CD4-positive, alpha-beta T cell (primary cell): ENCODE measurements around the gene CTF1. TPM values are rescaled to one million over a fixed set of nuclear protein-coding genes. Genes with fewer than 3 reads are reported as not detected.

Source experiments
- ATAC-seq: fragments of 200-7000 bp; cut with Tn5 transposase; one replicate; pipeline ENCODE4 v1.10.0; 2022; ENCODE audit warnings: mild to moderate bottlenecking; ENCODE audit not compliant: poor library complexity
- CTCF ChIA-PET: fragments of 350-600 bp; sonication (Branson Sonifier 250); formaldehyde crosslinking; loops from one replicate; lab custom pipeline; 2021; ENCODE audit warnings: antibody characterized with exemption, inconsistent platforms; lab: Charles Lee
- POLR2A ChIA-PET: fragments of 350-600 bp; sonication (Branson Sonifier 250); formaldehyde crosslinking; loops from one replicate; lab custom pipeline; 2021; ENCODE audit warnings: antibody characterized with exemption, inconsistent platforms; lab: Charles Lee
- DNase-seq, 14 experiments: peaks; one replicate each; pipeline ENCODE4 v3.0.0-alpha.2; 2013 to 2020; ENCODE audit warnings: mixed read lengths in 2 of 14
- H3K27ac ChIP-seq, 2 donors: one replicate each; pipeline versions ENCODE4 v1.5.1 to v1.7.0; 2013; ENCODE audit warnings: low read length in 2 of 2, low read depth in 1 of 2, mild to moderate bottlenecking in 1 of 2
- H3K27me3 ChIP-seq, 2 experiments: 1 replicate in 1 of 2; 2 replicates in 1 of 2; pipeline versions ENCODE4 v1.6.1 to v1.7.0; 2013; ENCODE audit warnings: low read length in 2 of 2, control low read depth in 1 of 2, mild to moderate bottlenecking in 1 of 2, moderate library complexity in 1 of 2; ENCODE audit not compliant: insufficient read depth in 2 of 2, control insufficient read depth in 1 of 2
- H3K36me3 ChIP-seq: one replicate; pipeline ENCODE4 v1.6.1; 2013; ENCODE audit warnings: low read length, control low read depth; ENCODE audit not compliant: insufficient read depth
- H3K4me1 ChIP-seq: one replicate; pipeline ENCODE4 v1.6.1; 2013; ENCODE audit warnings: low read length, control low read depth; ENCODE audit not compliant: insufficient read depth
- H3K4me3 ChIP-seq: one replicate; pipeline ENCODE4 v1.5.1; 2013; ENCODE audit warnings: mild to moderate bottlenecking, low read length, moderate library complexity
- H3K9me3 ChIP-seq, 2 experiments: 1 replicate in 1 of 2; 2 replicates in 1 of 2; pipeline versions ENCODE4 v1.6.1 to v1.7.0; 2013; ENCODE audit warnings: low read length in 2 of 2, mild to moderate bottlenecking in 2 of 2, control low read depth in 1 of 2, moderate library complexity in 1 of 2; ENCODE audit not compliant: control insufficient read depth in 1 of 2, insufficient read depth in 1 of 2
- H3K27ac Mint-ChIP-seq: one replicate; pipeline ENCODE4 v1.8.0; 2020; ENCODE audit warnings: mixed read lengths
- H3K27me3 Mint-ChIP-seq: one replicate; pipeline ENCODE4 v1.8.0; 2021; ENCODE audit warnings: mixed read lengths
- H3K36me3 Mint-ChIP-seq: one replicate; pipeline ENCODE4 v1.8.0; 2021; ENCODE audit warnings: low read depth, mixed read lengths
- H3K4me1 Mint-ChIP-seq: one replicate; pipeline ENCODE4 v1.8.0; 2021; ENCODE audit warnings: low read depth, mixed read lengths
- H3K4me3 Mint-ChIP-seq: one replicate; pipeline ENCODE4 v1.8.0; 2020; ENCODE audit warnings: mild to moderate bottlenecking, mixed read lengths
- H3K9me3 Mint-ChIP-seq: one replicate; pipeline ENCODE4 v1.8.0; 2020; ENCODE audit warnings: mixed read lengths
- intact Hi-C, 2 experiments: fragments of 100-400 bp; cut with DNase I in 1 of 2; cut with micrococcal nuclease in 1 of 2; formaldehyde crosslinking; loops; one replicate each; pipeline versions ENCODE4 v1.15.1 to v1.9.0; 2023 to 2025; cut with DNase I, micrococcal nuclease
- total RNA-seq, 174 experiments: library from RNA in 2 of 174; stranded (reverse) in 2 of 174; gene quantifications; one replicate each; pipeline ENCODE4 v1.2.3 and lab custom pipeline; 2021 to 2026
- TF ChIP-seq, protein P1 (sequence below): fragments of 200-600 bp; IDR thresholded peaks from one replicate; pipeline ENCODE4 v1.8.0; 2022; ENCODE audit warnings: antibody characterized with exemption, mild to moderate bottlenecking

Gene CTF1
- total RNA-seq, 2 experiments from 2014 or later = 0.20 TPM; not detected in 1

DNA sequence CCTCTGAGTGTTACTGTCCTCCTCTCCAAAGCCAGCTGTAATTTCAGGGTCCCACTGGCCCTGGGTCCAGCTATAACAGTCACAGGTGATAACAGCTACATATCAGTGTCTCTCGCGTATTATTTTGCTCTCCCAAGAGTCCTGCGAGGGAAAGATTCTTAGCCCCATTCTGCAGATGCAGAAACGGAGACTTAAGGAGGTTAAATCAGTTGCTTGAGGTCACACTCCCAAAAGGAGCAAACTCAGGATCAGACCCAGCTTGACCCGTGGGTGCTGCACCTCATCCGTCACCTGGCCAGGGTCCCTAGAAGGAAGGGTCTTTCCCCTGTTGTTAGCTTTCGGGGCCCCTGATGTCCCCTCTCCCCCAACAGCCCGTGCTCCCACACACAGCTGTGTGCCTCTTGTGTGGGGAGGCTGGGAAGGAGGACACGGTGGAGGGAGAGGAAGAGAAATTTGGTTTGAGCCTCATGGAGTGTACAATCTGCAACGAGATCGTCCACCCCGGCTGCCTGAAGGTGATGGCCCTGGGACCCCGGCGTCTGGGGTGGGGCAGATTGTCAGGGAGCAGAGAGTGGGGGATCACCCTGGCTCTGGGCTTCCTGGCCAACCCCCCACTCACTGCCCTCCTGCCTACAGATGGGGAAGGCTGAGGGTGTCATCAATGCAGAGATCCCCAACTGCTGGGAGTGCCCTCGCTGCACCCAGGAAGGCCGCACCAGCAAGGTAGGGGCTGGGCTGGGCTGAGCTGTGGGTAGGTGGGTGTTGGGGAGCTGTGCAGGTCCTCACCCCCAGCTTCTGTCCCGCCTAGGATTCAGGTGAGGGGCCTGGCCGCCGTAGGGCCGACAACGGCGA lies 30.7 kb downstream of the CTF1 start:
- Histone ChIP-seq H3K36me3 (peaks cover 9% of the 10 kb centered on the region), H3K4me3 (no peak overlapping the region), H3K27ac (no peak overlapping the region), H3K9me3 (no peaks in the 10 kb centered on the region), H3K4me1 (peaks cover 17% of the 10 kb centered on the region), H3K27me3 (no peaks in the 10 kb centered on the region)
- intact Hi-C loops = loop anchor here (10.0 kb wide), 3 partner anchors 148 to 932 kb away; partner anchors contain the start of genes HIRIP3 (in 1 of the 2), INO80E (in 1 of the 2), MYL11 (in 1 of the 2) and TBC1D10B (in 1 of the 2)
- Mint-ChIP-seq H3K4me3 (peak overlapping the region; percentile 66), H3K36me3 (peaks cover 18% of the 10 kb centered on the region), H3K27me3 (no peaks in the 10 kb centered on the region), H3K27ac (no peak overlapping the region), H3K4me1 (peaks cover 18% of the 10 kb centered on the region), H3K9me3 (no peaks in the 10 kb centered on the region)
- ChIA-PET CTCF (interaction anchor here (2.1 kb wide), 1 partner anchor 14 kb away, joined by 10 read pairs; no protein-coding TSS in a partner anchor), POLR2A (no interaction called here)
- ATAC-seq (no peak), DNase-seq (no peak)
- TF ChIP-seq, protein P1, sequence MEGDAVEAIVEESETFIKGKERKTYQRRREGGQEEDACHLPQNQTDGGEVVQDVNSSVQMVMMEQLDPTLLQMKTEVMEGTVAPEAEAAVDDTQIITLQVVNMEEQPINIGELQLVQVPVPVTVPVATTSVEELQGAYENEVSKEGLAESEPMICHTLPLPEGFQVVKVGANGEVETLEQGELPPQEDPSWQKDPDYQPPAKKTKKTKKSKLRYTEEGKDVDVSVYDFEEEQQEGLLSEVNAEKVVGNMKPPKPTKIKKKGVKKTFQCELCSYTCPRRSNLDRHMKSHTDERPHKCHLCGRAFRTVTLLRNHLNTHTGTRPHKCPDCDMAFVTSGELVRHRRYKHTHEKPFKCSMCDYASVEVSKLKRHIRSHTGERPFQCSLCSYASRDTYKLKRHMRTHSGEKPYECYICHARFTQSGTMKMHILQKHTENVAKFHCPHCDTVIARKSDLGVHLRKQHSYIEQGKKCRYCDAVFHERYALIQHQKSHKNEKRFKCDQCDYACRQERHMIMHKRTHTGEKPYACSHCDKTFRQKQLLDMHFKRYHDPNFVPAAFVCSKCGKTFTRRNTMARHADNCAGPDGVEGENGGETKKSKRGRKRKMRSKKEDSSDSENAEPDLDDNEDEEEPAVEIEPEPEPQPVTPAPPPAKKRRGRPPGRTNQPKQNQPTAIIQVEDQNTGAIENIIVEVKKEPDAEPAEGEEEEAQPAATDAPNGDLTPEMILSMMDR = no peak

DNA sequence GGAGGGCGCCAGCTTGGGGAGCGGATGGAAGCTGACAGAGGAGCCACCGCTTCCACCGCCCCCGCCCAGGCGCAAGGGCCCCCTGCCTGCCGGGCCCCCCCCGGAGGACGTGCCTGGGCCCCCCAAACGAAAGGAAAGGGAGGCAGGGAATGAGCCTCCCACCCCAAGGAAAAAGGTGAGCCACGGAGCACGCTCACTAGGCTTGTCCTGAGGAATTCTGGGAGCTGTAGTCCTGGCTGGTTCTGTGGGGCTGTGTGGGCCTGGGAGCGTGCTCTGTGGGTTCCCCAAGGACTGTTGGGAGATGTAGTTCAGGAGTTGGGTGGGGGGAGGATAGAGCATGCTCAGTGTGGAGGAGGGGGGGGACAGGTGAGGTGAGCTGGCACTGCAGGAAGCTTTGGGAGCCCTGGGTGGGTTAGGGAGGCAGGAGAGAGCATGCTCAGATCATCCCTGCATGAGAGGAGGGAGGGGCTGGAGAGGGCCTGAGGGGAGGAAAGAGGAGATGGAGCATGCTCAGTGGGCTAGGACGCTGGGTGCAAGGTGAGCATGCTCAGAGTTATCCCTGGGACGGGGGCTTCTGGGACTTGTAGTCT lies 31.5 kb downstream of the CTF1 start:
- intact Hi-C loops = loop anchor here (10.0 kb wide), 3 partner anchors 147 to 933 kb away; partner anchors contain the start of genes HIRIP3 (in 1 of the 2), INO80E (in 1 of the 2), MYL11 (in 1 of the 2) and TBC1D10B (in 1 of the 2)
- ChIA-PET POLR2A (interaction anchor here (1.2 kb wide), 1 partner anchor 114 kb away, joined by 5 read pairs; no protein-coding TSS in a partner anchor), CTCF (no interaction called here)
- H3K9me3 Mint-ChIP-seq = no peaks in the 10 kb centered on the region
- Histone ChIP-seq H3K27me3 (no peaks in the 10 kb centered on the region), H3K27ac (no peak overlapping the region), H3K9me3 (no peaks in the 10 kb centered on the region), H3K4me3 (no peak overlapping the region), H3K36me3 (peaks cover 13% of the 10 kb centered on the region), H3K4me1 (peaks cover 16% of the 10 kb centered on the region)
- peaks cover 19% of the 10 kb centered on the region for H3K36me3 Mint-ChIP-seq
- no peak for ATAC-seq
- H3K27me3 Mint-ChIP-seq = no peaks in the 10 kb centered on the region
- H3K4me1 Mint-ChIP-seq = peaks cover 14% of the 10 kb centered on the region
- no peak overlapping the region for H3K27ac Mint-ChIP-seq
- no peak overlapping the region for H3K4me3 Mint-ChIP-seq
- DNase-seq = peak in 6 of 14 experiments; percentile 16 to 72 (median 50)
- TF ChIP-seq, protein P1 = no peak

DNA sequence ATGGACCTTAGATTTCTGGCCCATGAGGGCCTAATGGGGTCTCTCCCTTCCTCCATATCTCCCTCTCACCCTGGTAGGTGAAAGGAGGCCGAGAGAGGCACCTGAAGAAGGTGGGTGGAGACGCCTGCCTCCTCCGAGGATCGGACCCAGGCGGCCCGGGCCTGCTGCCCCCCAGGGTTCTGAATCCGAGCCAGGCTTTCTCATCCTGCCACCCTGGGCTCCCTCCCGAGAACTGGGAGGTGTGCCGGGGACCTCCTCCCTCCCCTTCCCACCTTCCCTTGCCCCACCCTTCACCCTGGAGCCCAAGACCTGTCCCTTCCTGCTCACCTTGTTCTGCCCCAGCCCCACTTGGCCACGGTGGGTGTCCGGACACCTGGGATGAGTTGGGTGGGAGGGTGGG lies 32.0 kb downstream of the CTF1 start:
- peaks cover 17% of the 10 kb centered on the region for H3K36me3 Mint-ChIP-seq
- H3K27me3 ChIP-seq = no peaks in the 10 kb centered on the region
- H3K4me3 ChIP-seq = no peak overlapping the region
- H3K4me3 Mint-ChIP-seq = no peak overlapping the region
- intact Hi-C loops = loop anchor here (10.0 kb wide), 3 partner anchors 146 to 934 kb away; partner anchors contain the start of genes HIRIP3 (in 1 of the 2), INO80E (in 1 of the 2), MYL11 (in 1 of the 2) and TBC1D10B (in 1 of the 2)
- no peak for ATAC-seq
- ChIA-PET CTCF (no interaction called here), POLR2A (interaction anchor here (1.2 kb wide), 1 partner anchor 115 kb away, joined by 5 read pairs; no protein-coding TSS in a partner anchor)
- H3K36me3 ChIP-seq = peaks cover 13% of the 10 kb centered on the region
- no peaks in the 10 kb centered on the region for H3K9me3 ChIP-seq
- H3K9me3 Mint-ChIP-seq = no peaks in the 10 kb centered on the region
- H3K4me1 ChIP-seq = peaks cover 16% of the 10 kb centered on the region
- no peak overlapping the region for H3K27ac Mint-ChIP-seq
- H3K27me3 Mint-ChIP-seq = no peaks in the 10 kb centered on the region
- DNase-seq = no peak
- TF ChIP-seq, protein P1 = no peak
- peaks cover 10% of the 10 kb centered on the region for H3K4me1 Mint-ChIP-seq
- H3K27ac ChIP-seq = no peak overlapping the region
